NB4 (cell line): ENCODE results near the gene LST1.

Source experiments
- DNase-seq: peaks from one replicate; pipeline ENCODE4 v3.0.0; 2010; ENCODE audit warnings: low read depth
- H3K4me3 ChIP-seq: one replicate; pipeline ENCODE4 v1.5.1; 2011; ENCODE audit warnings: mild to moderate bottlenecking, low read depth, low read length, moderate library complexity
- CTCF ChIP-seq: IDR thresholded peaks from one replicate; pipeline ENCODE4 v1.5.1; 2012; ENCODE audit warnings: low read depth, low read length
- MAX ChIP-seq: IDR thresholded peaks from 2 replicates; pipeline ENCODE4 v1.6.1; 2011; ENCODE audit warnings: low read depth, low read length
- MYC ChIP-seq: IDR thresholded peaks from 2 replicates; pipeline ENCODE4 v1.6.1; 2011; ENCODE audit warnings: low read depth, low read length
- POLR2A ChIP-seq: IDR thresholded peaks from 2 replicates; pipeline ENCODE4 v1.6.1; 2011; ENCODE audit warnings: mild to moderate bottlenecking; ENCODE audit not compliant: insufficient read length; ENCODE audit errors: extremely low read depth

The LST1 gene

GRCh38 chr6:31569861-31570536 is 16.1 kb upstream of the LST1 start:
- H3K4me3 ChIP-seq = no peak overlapping the region
- DNase-seq = no peak
- no peak for TF ChIP-seq CTCF
- no peak for TF ChIP-seq MAX

- no peak within 1 kb of the TSS for H3K4me3 ChIP-seq
- TF ChIP-seq MYC (no peak), POLR2A (no peak), MAX (no peak), CTCF (no peak)
These were observed 13.8 kb upstream of the LST1 start, which contains the start of gene LTA for GRCh38 chr6:31572041-31572911. Gene LTA (plus strand): TSS chr6:31572289. CDS start chr6:31572743, 454 bp downstream.

GRCh38 chr6:31573239-31574105 is 12.6 kb upstream of the LST1 start:
- no peak overlapping the region for H3K4me3 ChIP-seq
- TF ChIP-seq MYC = no peak
- no peak for TF ChIP-seq CTCF
- TF ChIP-seq MAX = no peak
- DNase-seq = no peak

More at GRCh38 chr6:31572041-31572911, 13.8 kb upstream of the LST1 start, which contains the start of gene LTA:
- no peak for DNase-seq

- TF ChIP-seq MYC (no peak), CTCF (peak; percentile 10)
- DNase-seq = peak; percentile 46
- peak overlapping the region; percentile 98 for H3K4me3 ChIP-seq
These were observed 11.7 kb upstream of the LST1 start for GRCh38 chr6:31574106-31575061.

- peak; percentile 77 for TF ChIP-seq MYC
- peak; percentile 65 for TF ChIP-seq MAX
- TF ChIP-seq POLR2A = peak; percentile 100
- TF ChIP-seq CTCF = no peak
- peak; percentile 96 for DNase-seq
- H3K4me3 ChIP-seq = peak within 1 kb of the TSS; percentile 98
These were observed 10.7 kb upstream of the LST1 start, which contains the start of gene TNF for GRCh38 chr6:31575335-31575901. Gene TNF (plus strand): TSS chr6:31575565. CDS start chr6:31575742, 177 bp downstream.
